Neutrophil (primary cell): ENCODE measurements around the gene CHCHD6.

Experiments
- H3K27ac ChIP-seq: fragments of 200-600 bp; sonication (generic); 2 replicates; pipeline ENCODE4 v1.5.1; 2016; ENCODE audit warnings: mild to moderate bottlenecking, moderate library complexity
- H3K27me3 ChIP-seq: fragments of 200-600 bp; sonication (generic); 2 replicates; pipeline ENCODE4 v1.6.0; 2016; ENCODE audit warnings: mild to moderate bottlenecking
- H3K36me3 ChIP-seq: fragments of 200-600 bp; sonication (generic); 2 replicates; pipeline ENCODE4 v1.5.1; 2017
- H3K4me1 ChIP-seq, 2 experiments: fragments of 200-600 bp in 1 of 2; sonication (generic) in 1 of 2; 1 replicate in 1 of 2; 2 replicates in 1 of 2; pipeline versions ENCODE4 v1.5.1 to v1.6.1; 2013 to 2016; ENCODE audit warnings: low read depth in 1 of 2, low read length in 1 of 2, mild to moderate bottlenecking in 1 of 2, moderate library complexity in 1 of 2; ENCODE audit not compliant: control insufficient read depth in 1 of 2, insufficient read depth in 1 of 2
- H3K4me3 ChIP-seq, 2 experiments: fragments of 200-600 bp in 1 of 2; sonication (generic) in 1 of 2; 1 replicate in 1 of 2; 2 replicates in 1 of 2; pipeline ENCODE4 v1.5.1; 2013 to 2016; ENCODE audit warnings: low read depth in 1 of 2, low read length in 1 of 2, mild to moderate bottlenecking in 1 of 2, moderate library complexity in 1 of 2
- H3K9me3 ChIP-seq: fragments of 200-600 bp; sonication (generic); 2 replicates; pipeline ENCODE4 v1.5.1; 2016
- TF ChIP-seq, protein P1 (sequence below): fragments of 200-600 bp; sonication (generic); IDR thresholded peaks from 2 replicates; pipeline ENCODE4 v1.5.1; 2016; ENCODE audit warnings: antibody characterized with exemption

Gene CHCHD6

DNA sequence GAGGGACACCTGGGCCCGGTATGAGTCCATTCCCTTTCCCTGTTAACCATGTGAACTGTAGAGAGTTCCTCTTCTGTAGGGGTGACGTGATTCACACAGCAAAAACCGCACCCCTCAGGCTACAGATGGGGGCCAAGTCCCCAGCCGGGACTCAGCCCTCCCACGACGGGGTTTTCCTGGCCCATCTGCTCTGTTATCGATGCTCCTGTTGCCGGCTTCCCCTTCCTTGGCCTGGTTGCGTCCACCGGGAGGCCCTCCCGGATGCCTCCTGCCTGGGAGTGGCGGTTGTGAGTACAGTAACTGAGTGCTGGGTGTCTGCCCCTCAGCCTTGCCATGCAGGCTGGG, 278.1 kb downstream of the CHCHD6 start:
- TF ChIP-seq, protein P1, sequence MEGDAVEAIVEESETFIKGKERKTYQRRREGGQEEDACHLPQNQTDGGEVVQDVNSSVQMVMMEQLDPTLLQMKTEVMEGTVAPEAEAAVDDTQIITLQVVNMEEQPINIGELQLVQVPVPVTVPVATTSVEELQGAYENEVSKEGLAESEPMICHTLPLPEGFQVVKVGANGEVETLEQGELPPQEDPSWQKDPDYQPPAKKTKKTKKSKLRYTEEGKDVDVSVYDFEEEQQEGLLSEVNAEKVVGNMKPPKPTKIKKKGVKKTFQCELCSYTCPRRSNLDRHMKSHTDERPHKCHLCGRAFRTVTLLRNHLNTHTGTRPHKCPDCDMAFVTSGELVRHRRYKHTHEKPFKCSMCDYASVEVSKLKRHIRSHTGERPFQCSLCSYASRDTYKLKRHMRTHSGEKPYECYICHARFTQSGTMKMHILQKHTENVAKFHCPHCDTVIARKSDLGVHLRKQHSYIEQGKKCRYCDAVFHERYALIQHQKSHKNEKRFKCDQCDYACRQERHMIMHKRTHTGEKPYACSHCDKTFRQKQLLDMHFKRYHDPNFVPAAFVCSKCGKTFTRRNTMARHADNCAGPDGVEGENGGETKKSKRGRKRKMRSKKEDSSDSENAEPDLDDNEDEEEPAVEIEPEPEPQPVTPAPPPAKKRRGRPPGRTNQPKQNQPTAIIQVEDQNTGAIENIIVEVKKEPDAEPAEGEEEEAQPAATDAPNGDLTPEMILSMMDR: no peak
- H3K27me3 ChIP-seq: peaks cover 93% of the 10 kb centered on the region
- H3K4me3 ChIP-seq: peak overlapping the region; percentile 51 to 62
- H3K27ac ChIP-seq: no peak overlapping the region
- no peaks in the 10 kb centered on the region for H3K9me3 ChIP-seq
- H3K36me3 ChIP-seq: no peaks in the 10 kb centered on the region
- peaks cover 13 to 16% of the 10 kb centered on the region in 2 experiments for H3K4me1 ChIP-seq

DNA sequence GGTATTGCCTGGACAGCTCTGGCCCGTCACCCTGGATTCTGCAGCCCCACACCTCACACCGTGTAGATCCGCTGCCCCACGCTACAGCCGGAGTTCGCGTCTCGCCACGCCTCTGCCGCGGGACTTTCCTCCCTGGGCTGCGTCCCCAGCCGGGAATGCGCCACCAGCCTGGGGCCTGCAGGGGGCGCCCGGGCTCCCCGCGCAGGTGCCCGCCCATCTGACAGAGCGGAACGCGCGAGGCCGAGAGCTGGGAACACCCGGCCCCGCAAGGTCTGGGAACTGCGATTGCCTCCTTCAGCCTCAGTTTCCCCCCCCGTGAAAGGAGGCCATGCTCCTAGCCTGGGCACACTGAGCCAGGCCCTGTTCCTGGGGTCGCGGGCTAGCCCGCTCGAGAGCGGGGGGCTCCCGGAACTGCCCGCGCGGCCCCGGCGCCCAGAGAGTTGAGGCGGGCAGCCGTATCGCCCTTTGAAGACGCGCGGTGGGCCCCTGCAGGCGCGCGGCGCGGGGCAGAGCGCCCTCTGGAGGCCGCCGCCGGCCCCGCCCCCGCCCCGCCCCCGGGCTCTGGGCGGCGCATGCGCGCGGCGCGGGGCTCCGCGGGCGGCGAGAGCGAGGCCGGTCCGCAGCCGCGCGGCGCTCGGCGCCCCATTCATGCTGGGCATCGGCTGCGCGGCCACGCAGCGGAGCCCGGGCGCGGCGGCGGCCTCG, 278.6 kb downstream of the CHCHD6 start, which contains the start of gene PLXNA1:
Gene PLXNA1, plus strand, starts transcription at position 645 of the 705 bp plus-strand sequence. CDS start 5,479 bp downstream, outside the sequence.
- H3K9me3 ChIP-seq: no peaks in the 10 kb centered on the region

DNA sequence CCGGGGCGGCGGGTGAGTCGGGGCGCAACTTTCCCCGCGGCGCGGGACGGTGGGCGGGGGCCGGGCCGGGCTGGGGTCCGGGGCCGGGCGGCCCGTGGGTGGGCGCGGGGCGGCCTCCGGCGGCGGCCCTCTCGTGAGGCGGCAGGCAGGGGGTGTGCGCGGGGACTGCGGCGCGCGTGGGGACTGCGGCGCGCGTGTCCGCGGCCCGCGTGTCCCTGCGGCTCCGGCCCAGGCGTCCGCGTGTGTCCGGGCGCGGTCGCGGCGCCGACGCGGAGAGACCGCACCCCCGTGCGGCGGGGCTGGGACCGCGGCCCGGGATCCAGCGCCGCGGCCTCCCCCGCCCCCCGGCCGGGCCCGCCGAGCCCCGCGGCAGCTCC, 279.2 kb downstream of the CHCHD6 start:
- H3K9me3 ChIP-seq: no peaks in the 10 kb centered on the region
- peaks cover 13 to 16% of the 10 kb centered on the region in 2 experiments for H3K4me1 ChIP-seq
- no peaks in the 10 kb centered on the region for H3K36me3 ChIP-seq
- no peak overlapping the region for H3K27ac ChIP-seq
- H3K27me3 ChIP-seq: peaks cover 87% of the 10 kb centered on the region
- H3K4me3 ChIP-seq: peak overlapping the region in 1 of 2 experiments; percentile 20
- TF ChIP-seq, protein P1: no peak

More for the DNA sequence above, 278.6 kb downstream of the CHCHD6 start, which contains the start of gene PLXNA1:
- Histone ChIP-seq H3K27ac (no peak within 1 kb of the TSS), H3K27me3 (peaks cover 93% of the 10 kb centered on the region), H3K4me3 (peak within 1 kb of the TSS; percentile 51 to 62), H3K36me3 (no peaks in the 10 kb centered on the region), H3K4me1 (peaks cover 13 to 16% of the 10 kb centered on the region in 2 experiments)
- TF ChIP-seq, protein P1: peak; percentile 65

DNA sequence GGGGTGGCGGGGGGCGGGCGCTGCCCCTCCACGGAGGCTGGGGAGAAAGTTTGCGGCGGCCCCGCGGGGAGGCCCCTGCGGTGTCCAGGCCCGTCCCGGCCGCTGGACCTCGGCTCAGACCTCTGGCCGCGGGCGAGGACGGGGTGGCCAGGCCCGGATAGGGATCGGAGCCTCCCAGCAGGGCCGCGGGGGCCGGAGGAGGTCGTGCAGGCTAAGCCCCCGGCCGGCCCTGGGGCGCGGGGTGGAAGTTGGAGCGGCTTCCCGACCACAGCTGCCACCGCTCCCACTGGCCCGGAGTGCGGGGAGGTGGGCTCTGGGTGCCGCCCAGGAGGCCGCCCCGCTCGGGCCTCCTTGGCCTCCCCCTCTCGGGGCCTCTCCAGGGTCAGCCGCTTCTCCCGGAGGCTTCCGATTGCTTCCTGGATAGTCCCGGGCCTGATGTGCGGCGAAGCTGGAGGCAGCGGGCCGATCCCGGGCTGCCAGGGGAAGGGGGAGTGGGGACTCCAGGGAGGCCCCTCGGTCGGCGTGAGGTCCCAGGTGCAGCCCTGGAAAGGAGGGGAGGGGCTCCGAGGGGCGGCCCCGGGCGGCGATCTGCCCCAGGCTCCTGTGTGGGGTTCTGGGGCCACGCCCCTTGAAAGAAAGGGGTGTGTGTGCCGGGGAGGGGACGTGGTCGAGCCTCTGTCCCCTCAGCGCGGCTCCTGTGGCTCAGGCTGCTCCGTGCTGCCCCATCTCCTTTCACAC, 279.8 kb downstream of the CHCHD6 start:
- Histone ChIP-seq H3K9me3 (no peaks in the 10 kb centered on the region), H3K36me3 (no peaks in the 10 kb centered on the region), H3K4me3 (peak overlapping the region; percentile 20 to 40), H3K27me3 (peaks cover 81% of the 10 kb centered on the region), H3K4me1 (peaks cover 13 to 16% of the 10 kb centered on the region in 2 experiments), H3K27ac (no peak overlapping the region)
- TF ChIP-seq, protein P1: no peak

DNA sequence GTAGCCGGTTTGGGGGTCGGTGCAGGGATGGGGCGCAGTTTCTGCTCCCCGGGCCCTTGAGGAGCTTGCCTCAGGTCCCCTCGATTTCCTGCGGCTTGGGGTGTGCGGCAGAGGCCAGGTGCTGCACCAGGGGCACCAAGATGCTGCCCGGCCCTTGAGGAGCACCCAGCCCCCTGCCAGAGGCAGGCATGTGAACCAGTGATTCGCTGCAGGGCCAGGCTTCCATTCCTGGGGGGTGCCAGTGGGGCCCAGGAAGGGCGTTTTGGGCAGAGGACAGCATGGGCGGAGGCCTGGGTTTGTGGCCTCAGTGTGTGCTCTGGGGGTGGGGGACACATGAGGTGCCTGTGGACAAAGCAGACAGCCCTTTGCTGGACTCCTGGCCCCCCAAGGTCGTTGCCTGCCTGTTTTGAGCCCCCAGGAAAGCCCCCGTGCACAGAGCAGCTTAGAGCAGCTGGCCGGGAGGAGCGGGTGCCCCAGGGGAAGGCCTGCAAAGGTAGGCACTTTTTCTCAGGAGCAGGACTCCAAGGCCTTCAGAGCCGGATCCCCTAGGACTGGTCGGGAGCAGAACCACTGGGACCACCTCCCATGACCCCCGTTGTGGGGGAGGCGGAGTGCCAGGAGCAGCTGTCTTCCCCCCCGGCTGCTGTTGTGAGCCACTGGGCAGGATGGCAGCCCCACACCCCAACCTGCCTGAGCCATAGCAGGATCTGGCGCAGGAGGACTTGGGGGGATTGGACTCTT, 280.5 kb downstream of the CHCHD6 start:
- Histone ChIP-seq H3K36me3 (no peaks in the 10 kb centered on the region), H3K4me1 (peaks cover 13 to 16% of the 10 kb centered on the region in 2 experiments), H3K27me3 (peaks cover 74% of the 10 kb centered on the region), H3K27ac (no peak overlapping the region), H3K4me3 (no peak overlapping the region), H3K9me3 (no peaks in the 10 kb centered on the region)
- TF ChIP-seq, protein P1: no peak
